Fibroblast of villous mesenchyme (primary cell): ENCODE measurements around the gene UNC13C. TPM values are rescaled to one million over a fixed set of nuclear protein-coding genes. Genes with fewer than 3 reads are reported as not detected.

Experiments
- DNase-seq: peaks from one replicate; pipeline ENCODE4 v3.0.0-alpha.2; 2010; ENCODE audit warnings: low read depth
- H3K4me3 ChIP-seq: 2 replicates; pipeline ENCODE4 v1.5.1; 2011; ENCODE audit warnings: low read depth, mild to moderate bottlenecking, low read length
- total RNA-seq: library from RNA; depleted of rRNA; stranded (reverse); fragments of >200 nt; gene quantifications from 2 replicates; pipeline ENCODE4 v1.2.3, GENCODE V29; 2012
- TF ChIP-seq, protein P1 (sequence below): IDR thresholded peaks from 2 replicates; pipeline ENCODE4 v1.5.1; 2012; ENCODE audit warnings: low read depth, mild to moderate bottlenecking, low read length; ENCODE audit not compliant: insufficient read depth

Gene UNC13C
- total RNA-seq, 1 donor = not detected

DNA sequence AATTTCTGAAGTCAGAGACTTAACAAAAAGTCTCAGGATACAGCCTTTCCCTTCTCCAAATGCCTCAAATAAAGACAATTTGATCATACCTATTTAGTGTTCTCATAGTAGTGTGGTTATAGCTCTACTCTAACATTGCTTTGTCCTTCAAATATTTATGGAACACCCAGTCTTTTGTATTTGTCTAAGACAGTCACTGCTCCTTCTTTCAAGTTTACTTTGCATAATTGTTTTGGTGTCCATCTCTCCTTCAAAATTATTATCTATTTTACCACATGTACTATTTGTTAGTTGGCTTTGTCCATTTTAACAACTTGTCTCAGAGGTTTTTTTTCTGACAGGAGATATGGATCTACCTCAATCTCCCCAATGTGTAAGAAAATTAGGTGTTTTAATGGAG is 118.8 kb downstream of the UNC13C start:
- H3K4me3 ChIP-seq = no peak overlapping the region
- no peak for DNase-seq
- TF ChIP-seq, protein P1, sequence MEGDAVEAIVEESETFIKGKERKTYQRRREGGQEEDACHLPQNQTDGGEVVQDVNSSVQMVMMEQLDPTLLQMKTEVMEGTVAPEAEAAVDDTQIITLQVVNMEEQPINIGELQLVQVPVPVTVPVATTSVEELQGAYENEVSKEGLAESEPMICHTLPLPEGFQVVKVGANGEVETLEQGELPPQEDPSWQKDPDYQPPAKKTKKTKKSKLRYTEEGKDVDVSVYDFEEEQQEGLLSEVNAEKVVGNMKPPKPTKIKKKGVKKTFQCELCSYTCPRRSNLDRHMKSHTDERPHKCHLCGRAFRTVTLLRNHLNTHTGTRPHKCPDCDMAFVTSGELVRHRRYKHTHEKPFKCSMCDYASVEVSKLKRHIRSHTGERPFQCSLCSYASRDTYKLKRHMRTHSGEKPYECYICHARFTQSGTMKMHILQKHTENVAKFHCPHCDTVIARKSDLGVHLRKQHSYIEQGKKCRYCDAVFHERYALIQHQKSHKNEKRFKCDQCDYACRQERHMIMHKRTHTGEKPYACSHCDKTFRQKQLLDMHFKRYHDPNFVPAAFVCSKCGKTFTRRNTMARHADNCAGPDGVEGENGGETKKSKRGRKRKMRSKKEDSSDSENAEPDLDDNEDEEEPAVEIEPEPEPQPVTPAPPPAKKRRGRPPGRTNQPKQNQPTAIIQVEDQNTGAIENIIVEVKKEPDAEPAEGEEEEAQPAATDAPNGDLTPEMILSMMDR = no peak

DNA sequence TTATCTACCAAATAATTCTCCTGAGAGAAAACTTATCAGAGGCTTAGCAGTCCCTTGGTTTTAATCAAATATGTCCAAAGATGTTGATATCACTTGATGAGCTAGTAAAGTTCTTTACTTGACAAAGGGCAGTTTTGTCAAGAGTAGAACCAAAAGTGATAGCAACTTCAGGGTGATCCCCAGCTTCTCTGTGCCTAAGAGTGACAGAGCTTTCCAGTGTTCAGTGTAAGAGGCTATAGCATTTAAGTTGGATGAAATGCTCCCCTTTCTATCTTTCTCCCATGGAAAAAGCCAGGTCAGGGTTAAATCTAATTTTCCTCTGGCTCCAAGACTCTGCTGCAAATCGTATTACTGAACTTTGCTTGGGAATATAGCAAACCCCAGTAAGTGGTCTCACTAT is 120.8 kb downstream of the UNC13C start:
- DNase-seq = no peak
- TF ChIP-seq, protein P1 = no peak
- no peak overlapping the region for H3K4me3 ChIP-seq

DNA sequence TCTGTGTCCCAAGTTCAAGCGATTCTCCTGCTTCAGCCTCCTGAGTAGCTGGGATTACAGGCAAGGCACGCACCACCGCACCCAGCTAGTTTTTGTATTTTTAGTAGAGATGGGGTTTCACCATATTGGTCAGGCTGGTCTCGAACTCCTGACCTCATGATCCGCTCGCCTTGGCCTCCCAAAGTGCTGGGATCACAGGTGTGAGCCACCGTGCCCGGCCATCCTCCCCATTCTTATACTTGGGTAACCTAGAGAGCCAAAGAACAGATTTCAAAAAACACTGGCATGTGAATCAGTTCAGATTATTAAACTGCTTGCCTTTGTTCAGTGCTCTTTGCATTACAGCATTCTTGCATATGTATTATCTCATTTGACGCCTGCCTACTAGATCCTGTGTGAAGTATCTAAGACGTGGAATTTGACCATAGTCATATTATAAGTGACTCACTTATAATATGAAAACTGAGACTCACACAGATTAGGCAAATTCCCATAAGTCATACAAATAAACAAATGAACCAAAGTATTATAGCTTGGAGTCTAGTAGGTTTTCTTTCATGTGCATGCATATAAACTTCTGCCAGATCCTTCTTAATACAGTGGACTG is 123.5 kb downstream of the UNC13C start:
- DNase-seq = no peak
- TF ChIP-seq, protein P1 = no peak
- H3K4me3 ChIP-seq = no peak overlapping the region

DNA sequence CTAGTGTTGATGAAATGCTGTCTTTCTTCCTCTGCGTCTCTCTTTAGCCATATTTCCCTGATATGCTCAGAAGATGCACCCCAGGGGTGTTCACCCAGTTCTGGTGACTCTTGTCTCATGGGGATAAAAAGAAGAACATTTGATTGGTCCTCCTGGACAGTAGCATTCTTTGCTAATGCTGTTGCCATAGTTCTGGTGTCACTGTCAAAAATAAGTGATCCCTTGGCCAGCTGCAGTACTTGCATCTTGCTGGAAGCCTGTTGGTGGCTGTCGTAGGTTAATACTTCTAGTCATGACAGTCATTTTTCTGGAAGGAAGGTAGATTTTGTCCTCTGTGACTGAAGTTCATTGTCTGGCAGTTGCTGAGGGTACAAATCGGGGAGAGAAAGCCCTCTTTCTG is 124.5 kb downstream of the UNC13C start:
- DNase-seq = no peak
- H3K4me3 ChIP-seq = no peak overlapping the region
- TF ChIP-seq, protein P1 = no peak

DNA sequence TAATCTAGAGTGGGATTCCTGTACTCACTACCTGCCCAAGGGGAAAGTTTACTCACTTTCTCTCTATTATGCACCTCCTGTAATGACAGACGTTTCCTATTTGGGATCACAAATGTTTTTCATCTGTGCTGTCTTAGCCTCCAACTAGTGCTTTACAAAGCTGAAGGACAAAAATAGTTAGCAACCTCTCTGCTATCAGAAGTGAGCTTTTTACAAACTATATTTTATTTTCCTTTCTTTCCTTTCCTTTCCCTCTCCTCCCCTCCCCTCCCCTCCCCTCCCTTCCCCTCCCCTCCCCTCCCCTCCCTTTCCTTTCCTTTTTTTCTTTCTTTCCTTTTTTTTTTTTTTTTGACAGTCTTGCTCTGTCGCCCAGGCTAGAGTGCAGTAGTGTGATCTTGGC is 130.8 kb downstream of the UNC13C start:
- H3K4me3 ChIP-seq = no peak overlapping the region
- TF ChIP-seq, protein P1 = no peak

DNA sequence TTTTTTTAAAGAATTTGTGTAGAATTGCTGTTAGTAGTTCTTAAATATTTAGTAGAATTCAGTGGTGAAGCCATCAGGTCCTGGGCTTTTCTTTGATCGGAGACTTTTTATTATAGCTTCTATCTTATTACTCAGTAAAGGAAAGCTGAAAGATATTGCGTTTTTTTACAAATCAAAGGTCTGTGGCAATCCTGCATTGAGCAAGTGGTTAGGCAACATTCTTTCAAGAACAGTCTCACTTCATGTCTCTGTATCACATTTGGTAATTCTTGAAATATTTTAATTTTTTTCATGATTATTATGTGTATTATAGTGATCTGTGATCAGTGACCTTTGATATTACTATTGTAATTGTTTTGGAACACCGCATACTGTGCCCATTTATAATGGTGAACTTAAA is 140.8 kb downstream of the UNC13C start:
- TF ChIP-seq, protein P1 = no peak

More for the DNA sequence above, 130.8 kb downstream of the UNC13C start:
- DNase-seq = no peak

DNA sequence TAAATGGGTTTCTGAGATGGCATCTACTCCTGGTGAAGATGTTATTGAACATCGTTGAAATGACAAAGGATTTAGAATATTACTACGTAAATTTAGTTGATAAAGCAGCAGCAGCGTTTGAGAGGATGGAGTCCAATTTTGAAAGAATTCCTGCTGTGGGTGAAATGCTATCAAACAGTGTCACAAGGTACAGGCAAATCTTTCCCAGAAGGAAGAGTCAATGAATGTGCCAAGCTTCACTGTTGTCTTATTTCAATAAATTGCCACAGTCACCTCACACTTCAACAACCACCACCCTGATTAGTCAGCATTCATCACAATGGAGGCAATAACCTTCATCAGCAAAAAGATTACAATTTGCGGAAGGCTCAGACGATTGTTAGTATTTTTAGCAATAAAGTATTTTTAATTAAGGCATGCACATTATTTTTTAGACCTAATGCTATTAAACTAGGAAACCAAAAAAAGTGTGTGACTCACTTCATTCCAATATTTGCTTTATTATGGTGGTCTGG is 142.8 kb downstream of the UNC13C start:
- no peak for DNase-seq
- H3K4me3 ChIP-seq = no peak overlapping the region
- TF ChIP-seq, protein P1 = no peak

More for the DNA sequence above, 140.8 kb downstream of the UNC13C start:
- no peak overlapping the region for H3K4me3 ChIP-seq
- no peak for DNase-seq
